Dermis microvascular lymphatic vessel endothelial cell (primary cell): ENCODE results near the gene EEF1A2. TPM values are rescaled to one million over a fixed set of nuclear protein-coding genes. Genes with fewer than 3 reads are reported as not detected.

Source experiments
- DNase-seq, 2 donors: peaks; one replicate each; pipeline versions ENCODE4 v3.0.0 to v3.0.0-alpha.2; 2010; ENCODE audit warnings: low read depth in 2 of 2
- total RNA-seq: library from RNA; depleted of rRNA; stranded (reverse); fragments of >200 nt; gene quantifications from 2 replicates; pipeline ENCODE4 v1.2.1, GENCODE V29; 2014

Gene EEF1A2
- total RNA-seq, 1 donor from 2014 or later = 9.2 TPM

GRCh38 chr20:63536997-63537524, 38.2 kb upstream of the EEF1A2 start, which contains the start of gene PTK6:
TSS of gene PTK6 (minus strand) at chr20:63537376. CDS start at chr20:63537314, 62 bp downstream.
- no peak for DNase-seq

GRCh38 chr20:63536241-63536977, 37.5 kb upstream of the EEF1A2 start:
- peak in 1 of 2 donors; percentile 31 for DNase-seq

- no peak for DNase-seq
Observed at GRCh38 chr20:63534831-63535651, 36.2 kb upstream of the EEF1A2 start.

GRCh38 chr20:63534427-63534830, 35.5 kb upstream of the EEF1A2 start:
- DNase-seq = no peak

- DNase-seq = no peak
Observed at GRCh38 chr20:63533871-63534393, 35.0 kb upstream of the EEF1A2 start.

- no peak for DNase-seq
Observed at GRCh38 chr20:63533388-63533787, 34.5 kb upstream of the EEF1A2 start.

GRCh38 chr20:63532449-63532971, 33.6 kb upstream of the EEF1A2 start:
- no peak for DNase-seq

- DNase-seq = no peak
Observed at GRCh38 chr20:63531686-63532448, 33.0 kb upstream of the EEF1A2 start.

GRCh38 chr20:63530788-63531160, 31.9 kb upstream of the EEF1A2 start:
- no peak for DNase-seq

GRCh38 chr20:63529861-63530787, 31.2 kb upstream of the EEF1A2 start:
- DNase-seq = no peak

GRCh38 chr20:63529180-63529860, 30.4 kb upstream of the EEF1A2 start:
- no peak for DNase-seq

- no peak for DNase-seq
Observed at GRCh38 chr20:63527184-63527583, 28.3 kb upstream of the EEF1A2 start.

- DNase-seq = no peak
Observed at GRCh38 chr20:63525971-63526370, 27.1 kb upstream of the EEF1A2 start.

GRCh38 chr20:63525185-63525584, 26.3 kb upstream of the EEF1A2 start:
- DNase-seq = no peak

- DNase-seq = no peak
Observed at GRCh38 chr20:63522981-63523611, 24.2 kb upstream of the EEF1A2 start.

GRCh38 chr20:63522091-63522868, 23.4 kb upstream of the EEF1A2 start:
- no peak for DNase-seq

GRCh38 chr20:63521602-63522001, 22.7 kb upstream of the EEF1A2 start:
- peak in 1 of 2 donors; percentile 17 for DNase-seq

GRCh38 chr20:63520934-63521601, 22.2 kb upstream of the EEF1A2 start:
- DNase-seq = peak in 1 of 2 donors; percentile 58
